Duodenal mucosa (tissue), 2 donors: ENCODE results near the gene LMO1.

Experiments
- H3K27ac ChIP-seq: one replicate; pipeline ENCODE4 v1.7.0; 2013; ENCODE audit warnings: low read depth, low read length
- H3K27me3 ChIP-seq, 2 donors: one replicate each; pipeline ENCODE4 v1.7.0; 2013; ENCODE audit warnings: low read length in 2 of 2, control low read depth in 1 of 2; ENCODE audit not compliant: insufficient read depth in 2 of 2, control insufficient read depth in 1 of 2
- H3K36me3 ChIP-seq, 2 donors: one replicate each; pipeline ENCODE4 v1.7.0; 2013; ENCODE audit warnings: low read length in 2 of 2, control low read depth in 1 of 2; ENCODE audit not compliant: insufficient read depth in 2 of 2, control insufficient read depth in 1 of 2
- H3K4me1 ChIP-seq, 2 donors: one replicate each; pipeline ENCODE4 v1.7.0; 2013; ENCODE audit warnings: low read length in 2 of 2, control low read depth in 1 of 2; ENCODE audit not compliant: insufficient read depth in 2 of 2, control insufficient read depth in 1 of 2
- H3K4me3 ChIP-seq, 2 donors: one replicate each; pipeline ENCODE4 v1.7.0; 2013; ENCODE audit warnings: low read length in 2 of 2, low read depth in 1 of 2
- H3K9ac ChIP-seq, 2 donors: one replicate each; pipeline ENCODE4 v1.7.0; 2013; ENCODE audit warnings: low read length in 2 of 2, low read depth in 1 of 2
- H3K9me3 ChIP-seq, 2 donors: one replicate each; pipeline ENCODE4 v1.7.0; 2013; ENCODE audit warnings: low read length in 2 of 2, control low read depth in 1 of 2; ENCODE audit not compliant: control insufficient read depth in 1 of 2

The LMO1 gene

DNA sequence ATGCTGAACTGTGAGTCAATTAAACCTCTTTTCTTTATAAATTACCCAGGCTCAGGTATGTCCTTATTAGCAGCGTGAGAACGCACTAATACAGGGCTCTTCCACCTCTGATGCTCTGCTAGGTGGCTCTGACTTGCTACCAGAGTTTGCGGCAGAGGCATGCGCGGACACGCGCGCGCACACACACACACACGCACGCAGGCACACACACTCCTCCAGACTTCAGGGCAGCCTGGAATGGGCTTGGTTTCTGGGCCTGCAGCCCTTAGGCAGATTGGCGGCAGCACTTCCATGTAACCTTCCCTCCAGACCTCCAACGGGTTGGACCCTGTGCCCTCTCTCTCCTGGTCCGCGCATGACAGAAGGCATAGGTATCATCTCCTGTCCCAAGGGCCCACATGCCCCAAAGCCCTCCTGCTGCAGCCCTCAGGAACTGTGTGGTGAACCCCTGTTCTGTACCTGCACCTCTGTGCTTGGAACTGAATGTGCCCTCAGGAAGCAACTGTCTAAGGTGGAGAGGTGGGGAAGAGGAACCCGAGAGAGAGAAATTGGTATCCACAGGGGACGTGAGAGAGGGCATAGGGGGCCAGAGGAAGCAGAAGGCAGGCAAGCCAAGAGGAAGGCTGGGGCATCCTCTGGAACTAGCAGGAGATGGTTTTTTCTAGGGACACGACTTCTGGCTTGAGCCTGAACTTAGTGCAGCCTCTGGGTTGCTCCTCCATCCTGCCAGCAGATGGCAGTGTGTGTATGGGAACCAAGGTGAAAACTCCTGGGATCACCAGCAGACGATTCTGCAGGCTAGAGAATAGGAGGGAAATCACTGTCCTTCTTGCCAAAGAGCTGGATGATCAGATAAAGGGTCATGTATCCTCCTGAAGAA is 71.4 kb downstream of the LMO1 start:
- peaks cover 2 to 6% of the 10 kb centered on the region in 2 donors for H3K27me3 ChIP-seq

DNA sequence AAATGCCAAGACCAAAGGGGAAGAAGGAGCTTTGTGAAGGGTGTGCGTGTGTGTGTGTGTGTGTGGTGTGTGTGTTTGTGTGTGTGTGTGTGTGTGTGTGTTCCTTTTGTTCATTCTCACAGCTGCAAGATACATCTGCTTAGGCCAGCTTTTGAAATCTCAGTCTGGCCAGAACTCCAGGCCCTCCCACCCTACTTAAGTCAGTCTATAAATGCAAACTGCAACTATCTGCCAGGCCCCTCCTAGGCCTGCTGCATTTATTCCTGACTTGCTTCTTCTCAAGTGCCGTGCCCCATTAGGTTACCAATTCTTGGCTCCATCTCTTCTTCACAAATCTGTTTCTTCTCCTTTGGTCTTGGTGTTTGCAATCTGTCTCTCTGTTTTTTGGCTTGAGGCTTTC is 73.2 kb downstream of the LMO1 start:
- Histone ChIP-seq H3K4me1 (no peaks in the 10 kb centered on the region), H3K9ac (no peak overlapping the region), H3K27ac (no peak overlapping the region), H3K9me3 (no peaks in the 10 kb centered on the region), H3K27me3 (peaks cover 3 to 6% of the 10 kb centered on the region in 2 donors), H3K36me3 (no peaks in the 10 kb centered on the region), H3K4me3 (no peak overlapping the region)

More for the DNA sequence above, 71.4 kb downstream of the LMO1 start:
- H3K9me3 ChIP-seq = no peaks in the 10 kb centered on the region
- no peak overlapping the region for H3K27ac ChIP-seq
- no peaks in the 10 kb centered on the region for H3K36me3 ChIP-seq
- no peak overlapping the region for H3K9ac ChIP-seq
- no peak overlapping the region for H3K4me3 ChIP-seq
- no peaks in the 10 kb centered on the region for H3K4me1 ChIP-seq

DNA sequence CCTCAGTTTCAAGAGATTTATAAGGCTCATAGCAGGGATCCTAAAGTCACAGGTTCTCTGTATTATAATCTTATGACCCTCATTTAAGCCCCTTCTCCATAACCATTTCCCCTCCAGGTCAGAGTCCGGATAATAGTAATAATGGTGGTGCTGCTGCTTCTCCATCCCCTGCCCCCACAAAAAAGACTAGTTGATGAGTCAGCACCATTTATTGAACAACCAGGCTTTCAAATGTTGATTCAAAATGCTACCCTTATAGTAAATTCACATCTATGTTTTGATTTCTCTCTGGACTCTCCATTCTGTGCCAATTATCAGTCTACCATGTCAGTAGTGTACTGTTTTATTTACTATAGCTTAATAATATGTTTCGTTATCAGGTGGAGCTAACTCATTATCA is 77.2 kb downstream of the LMO1 start:
- no peak overlapping the region for H3K27ac ChIP-seq
- H3K9me3 ChIP-seq = no peaks in the 10 kb centered on the region
- no peak overlapping the region for H3K4me3 ChIP-seq
- H3K9ac ChIP-seq = no peak overlapping the region
- H3K27me3 ChIP-seq = peaks cover 0 to 3% of the 10 kb centered on the region in 2 donors
- H3K4me1 ChIP-seq = no peaks in the 10 kb centered on the region
- no peaks in the 10 kb centered on the region for H3K36me3 ChIP-seq

DNA sequence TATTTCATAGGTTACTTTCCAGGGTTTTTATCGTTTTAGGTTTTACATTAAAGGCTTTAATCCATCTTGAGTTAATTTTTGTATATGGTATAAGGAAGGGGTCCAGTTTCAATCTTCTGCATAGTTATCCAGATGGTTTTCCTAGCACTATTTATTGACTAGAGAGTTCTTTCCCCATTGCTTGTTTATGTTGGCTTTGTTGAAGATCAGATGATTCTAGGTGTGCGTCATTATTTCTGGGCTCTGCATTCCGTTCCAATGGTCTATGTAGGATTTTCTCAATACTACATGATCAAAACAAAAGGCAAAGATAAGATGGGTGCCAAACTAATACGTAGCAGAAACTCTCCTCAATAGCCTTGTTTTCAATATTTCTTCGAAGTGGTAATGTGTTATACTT is 80.6 kb downstream of the LMO1 start:
- H3K27ac ChIP-seq = no peak overlapping the region

DNA sequence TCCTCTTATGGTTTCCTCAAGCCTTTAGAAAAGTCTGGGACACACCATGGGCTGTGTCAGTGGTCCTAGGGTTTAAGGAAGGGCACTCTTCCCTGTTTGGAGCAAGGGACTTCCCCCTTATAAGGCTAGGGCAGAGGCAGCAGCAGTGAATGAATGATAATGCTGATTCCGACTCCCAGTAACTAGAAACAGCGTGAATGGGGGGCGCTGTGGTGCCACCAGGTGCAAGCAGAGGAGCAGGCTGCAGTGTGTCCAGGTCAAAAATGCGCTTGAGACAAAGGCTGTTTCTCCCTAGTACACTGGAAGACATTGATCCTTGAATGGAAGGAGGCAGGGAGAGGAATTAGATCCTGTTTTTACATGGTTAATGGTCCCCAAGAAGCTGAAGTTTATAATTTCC is 83.2 kb downstream of the LMO1 start:
- Histone ChIP-seq H3K9ac (no peak overlapping the region), H3K27me3 (peaks cover 3 to 4% of the 10 kb centered on the region in 2 donors), H3K27ac (no peak overlapping the region), H3K4me1 (no peaks in the 10 kb centered on the region), H3K4me3 (no peak overlapping the region), H3K36me3 (no peaks in the 10 kb centered on the region), H3K9me3 (no peaks in the 10 kb centered on the region)

More for the DNA sequence above, 80.6 kb downstream of the LMO1 start:
- Histone ChIP-seq H3K36me3 (no peaks in the 10 kb centered on the region), H3K27me3 (peaks cover 3 to 7% of the 10 kb centered on the region in 2 donors), H3K4me1 (no peaks in the 10 kb centered on the region), H3K9ac (no peak overlapping the region), H3K9me3 (no peaks in the 10 kb centered on the region), H3K4me3 (no peak overlapping the region)

DNA sequence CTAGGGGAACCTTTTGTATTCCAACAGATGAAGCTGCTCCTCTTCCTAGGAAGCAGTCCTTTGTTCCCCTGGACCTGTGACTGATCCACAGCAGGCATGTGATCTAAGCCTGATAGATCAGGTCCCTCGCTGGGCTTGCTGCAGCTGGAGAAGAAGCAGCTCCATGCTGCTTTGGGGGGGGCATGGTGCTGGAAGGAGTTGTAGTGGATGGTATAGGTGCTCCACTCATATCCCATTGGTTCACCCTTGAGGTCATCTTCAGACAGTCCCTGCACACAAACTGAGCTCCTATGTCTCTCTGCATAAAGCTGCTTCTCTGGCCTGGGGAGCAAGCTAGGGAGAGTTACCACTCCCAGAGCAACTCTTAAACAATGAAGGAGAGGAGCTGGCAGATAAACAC is 85.4 kb downstream of the LMO1 start:
- Histone ChIP-seq H3K27ac (no peak overlapping the region), H3K4me1 (no peaks in the 10 kb centered on the region), H3K27me3 (peaks cover 3 to 4% of the 10 kb centered on the region in 2 donors), H3K36me3 (no peaks in the 10 kb centered on the region), H3K9me3 (no peaks in the 10 kb centered on the region), H3K4me3 (no peak overlapping the region), H3K9ac (no peak overlapping the region)

DNA sequence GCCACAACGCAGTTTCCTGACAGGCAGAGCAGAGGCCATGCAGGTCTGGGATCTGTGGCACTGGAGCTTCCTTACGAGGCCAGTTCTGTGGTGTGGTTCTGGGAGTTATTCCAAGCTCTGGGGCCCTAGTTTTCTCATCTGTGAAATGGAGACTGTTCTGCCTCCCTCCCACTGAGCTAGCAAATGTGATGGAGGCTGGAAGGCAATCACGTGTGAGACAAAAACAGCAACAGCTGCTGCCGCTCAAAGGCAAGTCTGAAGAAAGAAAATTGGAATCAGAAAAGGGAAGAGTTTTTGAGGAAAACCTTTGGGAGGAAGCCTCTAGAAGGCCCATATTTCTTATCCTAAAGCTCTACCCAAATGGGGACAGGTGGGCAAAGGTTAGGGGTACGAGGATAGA is 86.5 kb downstream of the LMO1 start:
- no peak overlapping the region for H3K4me3 ChIP-seq
- H3K27me3 ChIP-seq = peaks cover 3 to 4% of the 10 kb centered on the region in 2 donors
- H3K36me3 ChIP-seq = no peaks in the 10 kb centered on the region
- H3K9me3 ChIP-seq = no peaks in the 10 kb centered on the region
- H3K27ac ChIP-seq = no peak overlapping the region
- no peak overlapping the region for H3K9ac ChIP-seq
- H3K4me1 ChIP-seq = no peaks in the 10 kb centered on the region
